A172 (cell line): Measurements from ENCODE around the gene AIF1L. TPM values are rescaled to one million over a fixed set of nuclear protein-coding genes. Genes with fewer than 3 reads are reported as not detected.

ENCODE experiments used
- DNase-seq: peaks from one replicate; pipeline ENCODE4 v3.0.0-alpha.2; 2015; ENCODE audit warnings: low spot score
- total RNA-seq: library from RNA; depleted of rRNA; stranded (reverse); fragments of >200 nt; shearing (Covaris generic); gene quantifications from 2 replicates; pipeline ENCODE4 v1.2.3, GENCODE V29; 2014; rRNA removed

The AIF1L gene
- 1.4 and 5.2 TPM in 2 replicates for total RNA-seq

DNA sequence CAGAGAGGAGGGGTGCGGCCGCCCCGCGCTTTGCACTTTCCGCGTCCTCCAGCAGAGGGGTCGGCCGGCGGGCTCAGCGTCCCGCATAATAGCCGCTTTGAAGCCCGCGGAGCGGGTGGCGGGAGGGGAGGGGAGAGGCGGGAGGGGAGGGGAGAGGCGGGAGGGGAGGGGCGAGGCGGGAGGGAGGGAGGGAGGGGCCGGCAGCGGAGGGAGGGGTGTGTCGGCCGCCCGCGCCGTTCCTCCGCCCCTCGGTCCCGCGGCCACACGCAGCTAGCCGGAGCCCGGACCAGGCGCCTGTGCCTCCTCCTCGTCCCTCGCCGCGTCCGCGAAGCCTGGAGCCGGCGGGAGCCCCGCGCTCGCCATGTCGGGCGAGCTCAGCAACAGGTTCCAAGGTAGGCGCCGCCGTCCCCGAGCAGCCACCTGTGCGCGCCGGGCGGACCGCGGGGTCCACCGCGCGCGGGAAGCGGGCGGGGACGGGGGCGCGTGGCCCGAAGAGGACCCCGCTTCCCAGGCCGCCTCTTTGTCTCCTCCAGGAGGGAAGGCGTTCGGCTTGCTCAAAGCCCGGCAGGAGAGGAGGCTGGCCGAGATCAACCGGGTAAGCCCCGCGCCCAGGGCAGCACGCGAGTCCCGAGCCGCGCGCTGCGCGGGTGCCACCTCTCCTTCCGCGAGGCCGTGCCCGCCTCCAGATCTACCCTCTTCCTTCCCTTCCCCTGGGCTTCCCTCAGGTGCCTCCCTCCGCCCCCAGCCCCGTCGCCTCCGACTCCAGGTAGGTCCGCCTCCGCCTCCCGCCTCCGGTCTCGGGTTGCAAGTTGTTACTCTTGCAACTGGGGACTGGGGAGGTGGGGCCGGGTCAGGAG, at the start of gene AIF1L:
Gene AIF1L (plus strand): TSS at position 263 of the 857 bp plus-strand sequence. CDS start 99 bp downstream, at position 362.
- no peak for DNase-seq

GRCh38 chr9:131046581-131047202, 49.6 kb upstream of the AIF1L start:
- peak; percentile 3 for DNase-seq

GRCh38 chr9:131048332-131048731, 48.0 kb upstream of the AIF1L start:
- DNase-seq, result no peak

DNA sequence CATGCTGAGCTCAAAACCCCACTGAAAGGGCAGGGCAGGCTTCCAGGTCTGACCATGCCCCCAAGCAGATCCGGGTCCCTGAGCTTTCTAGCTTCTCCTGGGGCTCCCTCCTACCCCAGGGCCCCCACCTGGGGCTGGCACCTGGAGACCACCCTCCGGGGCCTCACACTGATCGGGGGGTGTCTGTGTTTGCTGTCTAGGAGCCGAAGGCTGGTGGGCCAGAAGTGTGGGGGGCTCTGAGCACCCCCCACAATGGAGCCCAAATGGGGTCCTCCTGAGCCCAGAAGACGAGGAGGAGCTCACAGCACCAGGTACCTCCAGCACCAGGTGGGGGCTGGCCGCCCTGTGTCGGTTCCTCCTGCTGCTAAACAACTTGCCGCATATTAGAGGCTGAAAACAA, 47.5 kb upstream of the AIF1L start:
- no peak for DNase-seq

DNA sequence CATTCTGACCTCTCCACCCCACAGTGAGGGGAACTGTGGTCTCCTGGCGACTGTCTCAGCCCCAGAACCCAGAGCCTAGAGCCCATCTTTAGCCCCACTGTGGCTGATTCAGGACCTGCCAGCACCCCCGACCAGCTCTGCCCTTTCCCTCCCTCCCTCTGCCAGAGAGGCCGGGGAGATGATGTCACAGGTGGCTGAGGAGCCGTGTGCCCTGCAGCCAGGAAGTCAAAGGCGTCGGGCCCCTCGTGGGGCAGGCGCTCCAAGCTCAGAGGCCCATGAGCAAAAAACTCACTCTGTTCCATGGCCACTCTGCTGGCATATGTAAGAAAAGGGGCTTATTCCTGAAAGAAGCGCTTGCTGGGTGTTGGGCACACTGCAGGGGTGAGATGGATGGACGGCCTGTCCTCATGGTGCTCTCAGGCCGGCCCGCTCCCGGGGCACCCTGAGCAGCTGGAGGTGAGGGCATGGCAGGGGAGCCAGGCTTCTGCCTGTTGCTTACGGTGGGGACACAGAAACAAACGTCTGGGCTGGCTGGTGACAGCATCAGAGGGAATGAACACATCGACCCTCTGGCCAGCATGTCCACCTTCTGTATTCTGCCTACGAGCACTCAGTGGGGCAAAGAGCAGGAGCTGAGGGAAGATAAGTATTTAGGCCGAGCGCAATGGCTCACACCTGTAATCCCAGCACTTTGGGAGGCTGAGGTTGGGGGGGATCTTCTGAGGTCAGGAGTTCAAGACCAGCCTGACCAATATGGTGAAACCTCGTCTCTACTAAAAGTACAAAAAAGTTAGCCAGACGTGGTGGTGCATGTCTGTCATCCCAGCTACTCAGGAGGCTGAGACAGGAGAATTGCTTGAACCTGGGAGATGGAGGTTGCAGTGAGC, 46.3 kb upstream of the AIF1L start:
- no peak for DNase-seq

- no peak for DNase-seq
These were observed 45.5 kb upstream of the AIF1L start for GRCh38 chr9:131050831-131051230.

DNA sequence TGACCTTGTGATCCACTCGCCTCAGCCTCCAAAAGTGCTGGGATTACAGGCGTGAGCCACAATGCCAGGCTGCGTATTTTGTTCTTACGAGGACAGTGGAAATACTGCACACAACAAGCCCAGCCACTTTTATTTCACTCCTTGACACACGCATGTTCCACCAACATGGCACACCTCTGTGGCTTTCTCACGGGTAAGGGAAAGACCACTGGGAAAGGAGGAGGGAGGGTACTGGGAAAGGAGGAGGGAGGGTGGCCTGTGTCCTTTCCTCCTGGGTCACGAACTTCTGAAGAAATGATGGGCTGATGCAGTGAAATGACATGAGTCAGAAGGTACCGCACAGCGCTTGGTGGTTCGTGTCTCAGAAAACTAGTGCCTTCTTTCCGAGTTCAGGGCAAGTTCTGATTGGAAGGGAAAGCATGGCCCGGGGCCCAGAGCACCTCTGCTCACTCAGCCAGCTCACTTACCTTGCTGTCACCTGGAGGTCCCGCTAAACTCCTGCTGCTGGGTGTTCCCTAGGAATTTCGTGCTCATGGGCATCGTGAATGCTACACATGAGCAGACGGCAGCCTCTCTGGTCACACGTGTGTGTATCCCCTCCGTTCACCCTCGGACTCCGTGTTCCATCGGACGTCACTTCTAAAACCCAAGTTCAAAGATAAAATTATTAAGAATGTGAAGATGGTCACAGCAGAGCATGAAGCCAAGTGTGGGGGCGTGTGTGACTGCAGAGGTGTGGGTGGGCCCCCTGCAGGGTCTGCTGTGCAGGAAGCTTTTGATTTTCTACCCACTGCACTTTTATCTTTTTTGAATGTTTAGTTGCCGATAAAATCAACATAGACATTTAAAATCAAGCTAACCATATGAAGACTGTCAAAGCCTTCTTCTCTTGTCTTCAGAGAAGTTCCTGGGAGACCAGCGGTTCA, 44.5 kb upstream of the AIF1L start:
- DNase-seq, result no peak

GRCh38 chr9:131053896-131054295, 42.4 kb upstream of the AIF1L start:
- DNase-seq, result no peak

GRCh38 chr9:131056781-131057506, 39.4 kb upstream of the AIF1L start:
- no peak for DNase-seq

- no peak for DNase-seq
These were observed 35.3 kb upstream of the AIF1L start for GRCh38 chr9:131060900-131061630.

GRCh38 chr9:131062969-131063368, 33.4 kb upstream of the AIF1L start:
- DNase-seq, result no peak

GRCh38 chr9:131065599-131065998, 30.7 kb upstream of the AIF1L start:
- DNase-seq, result no peak

DNA sequence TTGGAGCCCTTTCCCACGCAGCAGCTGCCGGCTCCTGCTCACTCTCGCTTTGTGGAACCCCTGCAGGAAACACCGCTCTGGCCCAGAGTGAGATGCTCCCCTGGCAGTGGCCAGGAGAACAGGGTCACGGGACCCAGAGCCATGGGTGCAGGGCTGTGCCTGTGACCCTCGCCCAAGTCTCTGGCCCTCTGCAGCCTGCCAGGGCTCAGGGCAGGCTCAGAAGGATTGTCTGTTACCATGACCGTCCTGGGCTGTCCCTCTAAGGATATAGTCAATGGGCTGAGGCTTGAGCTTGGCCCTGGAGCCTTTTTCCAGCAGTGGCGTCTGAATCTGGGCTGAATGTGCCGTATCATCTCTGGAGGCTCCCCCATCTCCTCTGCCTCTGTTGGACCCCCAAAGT, 28.7 kb upstream of the AIF1L start:
- DNase-seq, result no peak

DNA sequence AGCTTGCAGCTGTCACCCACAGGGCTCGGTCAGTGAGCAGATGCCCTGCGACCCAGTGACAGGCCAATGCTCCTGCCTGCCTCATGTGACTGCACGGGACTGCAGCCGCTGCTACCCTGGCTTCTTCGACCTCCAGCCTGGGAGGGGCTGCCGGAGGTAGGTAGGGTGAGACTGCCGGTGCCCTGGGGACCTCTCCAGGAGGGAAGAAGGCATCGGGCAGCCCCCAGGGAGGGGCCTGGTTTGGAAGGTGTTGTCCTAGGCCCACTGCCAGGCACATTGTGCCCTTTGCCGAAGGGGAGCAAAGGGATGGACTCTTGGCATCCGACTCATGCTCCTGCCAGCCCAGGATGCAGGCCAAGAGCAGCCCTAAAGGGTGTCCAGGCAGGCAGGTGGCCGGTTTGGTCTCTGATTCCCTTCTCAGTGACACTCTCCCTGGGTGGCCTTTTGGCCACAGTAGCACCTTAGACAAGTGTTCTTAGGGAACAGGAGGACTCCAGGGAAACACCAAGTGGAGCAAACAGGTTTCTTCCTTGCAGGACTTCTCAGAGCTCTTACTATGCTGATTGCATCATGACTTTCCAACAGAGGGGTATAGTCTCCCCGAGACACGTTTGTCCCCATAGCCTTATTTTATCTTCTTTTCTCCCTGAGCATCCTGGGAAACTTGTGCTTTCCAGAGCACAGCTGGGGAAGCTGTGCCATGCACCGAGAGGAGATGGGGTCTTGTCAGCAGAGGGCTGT, 28.1 kb upstream of the AIF1L start:
- no peak for DNase-seq

DNA sequence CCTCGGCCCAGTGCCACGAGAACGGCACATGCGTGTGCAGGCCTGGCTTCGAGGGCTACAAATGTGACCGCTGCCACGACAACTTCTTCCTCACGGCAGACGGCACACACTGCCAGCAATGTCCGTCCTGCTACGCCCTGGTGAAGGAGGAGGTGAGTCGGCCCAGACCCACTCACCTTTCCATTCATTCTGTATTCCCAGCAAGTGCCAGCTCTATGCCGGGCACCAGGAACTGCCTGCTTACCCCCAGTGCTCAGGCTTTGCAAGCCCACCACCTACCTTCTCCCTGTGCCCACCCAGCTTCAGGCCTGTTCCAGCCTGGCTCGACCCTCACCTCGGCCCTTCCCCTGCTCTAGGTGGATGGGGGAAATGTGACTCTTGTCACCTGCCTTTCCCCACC, 26.6 kb upstream of the AIF1L start:
- DNase-seq, result no peak

- DNase-seq, result no peak
These were observed 24.0 kb upstream of the AIF1L start for GRCh38 chr9:131072107-131072870.

DNA sequence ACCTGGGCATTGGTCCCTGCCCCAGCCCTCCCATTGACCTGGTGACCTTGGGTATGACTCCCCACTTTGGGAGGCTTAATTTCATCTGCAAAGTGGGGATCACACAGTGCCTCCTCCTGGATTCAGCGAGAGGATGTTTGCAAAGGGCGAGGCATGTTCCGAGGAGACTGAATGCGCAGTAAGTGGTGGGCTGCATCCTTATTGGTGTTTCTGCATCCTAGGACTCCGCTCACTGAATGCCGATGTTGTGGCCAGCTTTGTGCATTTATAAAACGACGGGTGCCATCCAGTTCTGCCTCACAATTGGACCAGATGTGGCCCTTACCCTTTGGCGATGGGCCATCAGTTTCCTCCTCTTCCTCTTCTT, 23.5 kb upstream of the AIF1L start:
- DNase-seq, result no peak
